HTERT RPE-1 (cell line): ENCODE measurements around the gene DHRS11.

ENCODE experiments used
- in situ Hi-C: fragments of 300-500 bp; cut with MboI; formaldehyde crosslinking; loops from 4 replicates; pipeline ENCODE4 v1.14.3; 2020; ENCODE audit warnings: low sequenced_read_pairs

Gene DHRS11

GRCh38 chr17:36591434-36592315, at the start of gene DHRS11:
DHRS11 (plus strand) TSS chr17:36591879; CDS start chr17:36592010, 131 bp downstream.
- in situ Hi-C loops, result no loop called here

- in situ Hi-C loops, result no loop called here
Measured at GRCh38 chr17:36542755-36543154, 48.9 kb upstream of the DHRS11 start.

GRCh38 chr17:36544044-36544306, 47.7 kb upstream of the DHRS11 start:
- in situ Hi-C loops, result no loop called here

GRCh38 chr17:36544307-36545076, 47.2 kb upstream of the DHRS11 start, which contains the start of gene GGNBP2:
GGNBP2 (plus strand) TSS chr17:36544919; CDS start chr17:36545725, 806 bp downstream.
- in situ Hi-C loops, result no loop called here

GRCh38 chr17:36545077-36545464, 46.6 kb upstream of the DHRS11 start:
- in situ Hi-C loops, result no loop called here

- in situ Hi-C loops, result no loop called here
Measured at GRCh38 chr17:36545465-36546417, 45.9 kb upstream of the DHRS11 start.

GRCh38 chr17:36546418-36547093, 45.1 kb upstream of the DHRS11 start:
- in situ Hi-C loops, result no loop called here

- in situ Hi-C loops, result no loop called here
Measured at GRCh38 chr17:36547776-36548175, 43.9 kb upstream of the DHRS11 start.

- in situ Hi-C loops, result no loop called here
Measured at GRCh38 chr17:36550491-36551417, 40.9 kb upstream of the DHRS11 start.

GRCh38 chr17:36553459-36553858, 38.2 kb upstream of the DHRS11 start:
- in situ Hi-C loops, result no loop called here

GRCh38 chr17:36566081-36566480, 25.6 kb upstream of the DHRS11 start:
- in situ Hi-C loops, result no loop called here

GRCh38 chr17:36575028-36575427, 16.7 kb upstream of the DHRS11 start:
- in situ Hi-C loops, result no loop called here

- in situ Hi-C loops, result no loop called here
Measured at GRCh38 chr17:36576793-36577192, 14.9 kb upstream of the DHRS11 start.

GRCh38 chr17:36578671-36579070, 13.0 kb upstream of the DHRS11 start:
- in situ Hi-C loops, result no loop called here

GRCh38 chr17:36583787-36584186, 7.9 kb upstream of the DHRS11 start:
- in situ Hi-C loops, result no loop called here

GRCh38 chr17:36586138-36586537, 5.5 kb upstream of the DHRS11 start:
- in situ Hi-C loops, result no loop called here

- in situ Hi-C loops, result no loop called here
Measured at GRCh38 chr17:36590082-36590481, 1.6 kb upstream of the DHRS11 start.

GRCh38 chr17:36592316-36592715, 637 bp downstream of the DHRS11 start:
- in situ Hi-C loops, result no loop called here

GRCh38 chr17:36592716-36593321, 1.1 kb downstream of the DHRS11 start:
- in situ Hi-C loops, result no loop called here
